Activated effector memory CD4-positive, alpha-beta T cell treated with anti-CD3 and anti-CD28 coated beads, Interleukin-2, amount 50 U/mL, for 16 hours (primary cell): ENCODE data around the gene PARP1.

Experiments
- DNase-seq: peaks from one replicate; pipeline ENCODE4 v3.0.0-alpha.2; 2020

Gene PARP1

DNA sequence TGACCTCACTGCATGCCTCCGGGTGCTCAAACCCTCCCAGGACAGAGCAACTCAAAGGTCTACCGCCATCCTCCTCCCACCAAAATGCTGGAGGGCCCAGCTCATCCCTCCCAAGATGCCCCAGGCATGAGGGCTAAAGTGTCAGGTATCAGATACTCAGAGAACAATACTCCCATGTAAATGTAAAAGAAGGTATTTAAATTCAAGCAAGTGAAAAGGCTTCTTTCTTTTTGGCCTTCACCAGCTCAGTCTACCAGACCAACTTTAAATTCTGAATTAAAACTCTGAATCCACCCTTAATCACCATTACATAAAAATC, 3.0 kb downstream of the PARP1 start:
- DNase-seq: no peak

GRCh38 chr1:226404063-226404903, 3.6 kb downstream of the PARP1 start:
- peak; percentile 38 for DNase-seq

DNA sequence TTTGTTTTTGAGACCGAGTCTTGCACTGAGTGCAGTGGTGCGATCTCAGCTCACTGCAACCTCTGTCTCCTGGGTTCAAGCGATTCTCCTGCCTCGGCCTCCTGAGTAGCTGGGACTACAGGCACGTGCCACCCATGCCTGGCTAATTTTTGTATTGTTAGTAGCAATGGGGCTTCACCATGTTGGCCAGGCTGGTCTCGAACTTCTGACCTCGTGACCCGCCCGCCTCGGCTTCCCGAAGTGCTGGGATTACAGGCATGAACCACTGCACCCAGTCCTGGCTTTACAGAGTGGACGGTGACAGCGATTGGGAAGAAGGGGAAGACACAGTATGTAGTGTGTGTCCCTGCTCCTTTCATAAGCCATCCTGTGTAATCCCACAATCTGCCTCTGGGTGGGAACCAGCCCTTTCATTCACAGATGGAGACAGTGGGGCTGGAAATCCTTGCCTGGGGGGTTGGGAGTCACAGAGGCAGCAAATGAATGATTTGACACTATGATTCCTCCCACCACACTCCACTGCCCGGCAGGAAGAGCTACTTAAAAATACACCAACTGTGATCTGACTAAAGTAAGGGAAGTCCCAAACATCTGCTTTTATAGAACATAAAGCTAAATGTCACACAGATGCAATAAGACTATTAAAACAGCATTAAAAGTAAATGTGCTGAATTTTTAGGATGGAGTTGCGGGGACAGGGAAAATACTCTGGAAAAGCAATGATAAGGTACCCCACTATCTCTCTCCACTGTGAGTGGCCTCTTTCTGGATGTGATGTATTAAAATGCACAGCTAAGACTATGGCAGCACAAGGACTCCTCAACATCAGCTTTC, 4.5 kb downstream of the PARP1 start:
- DNase-seq: no peak

DNA sequence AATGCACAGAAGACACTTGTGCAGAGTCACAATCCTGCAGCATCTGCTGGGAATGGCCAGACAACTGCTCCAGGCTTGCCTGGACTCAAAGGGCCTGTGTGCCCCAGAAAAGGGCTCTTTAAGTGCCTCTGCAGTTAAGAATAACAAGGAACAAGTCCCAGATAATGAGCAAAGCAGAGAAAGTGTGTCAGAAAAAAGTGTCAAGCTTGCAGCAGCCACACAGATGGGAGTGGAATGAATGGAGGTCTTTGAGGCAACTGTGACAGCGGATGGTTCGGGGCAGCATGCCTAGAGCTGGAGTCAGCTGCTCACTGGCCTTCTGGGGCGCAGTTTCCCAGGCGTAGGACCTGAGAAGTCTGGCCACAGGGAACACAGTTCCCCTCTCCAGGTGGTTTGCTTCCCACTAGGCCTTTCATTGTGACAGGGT, 5.1 kb downstream of the PARP1 start:
- no peak for DNase-seq

DNA sequence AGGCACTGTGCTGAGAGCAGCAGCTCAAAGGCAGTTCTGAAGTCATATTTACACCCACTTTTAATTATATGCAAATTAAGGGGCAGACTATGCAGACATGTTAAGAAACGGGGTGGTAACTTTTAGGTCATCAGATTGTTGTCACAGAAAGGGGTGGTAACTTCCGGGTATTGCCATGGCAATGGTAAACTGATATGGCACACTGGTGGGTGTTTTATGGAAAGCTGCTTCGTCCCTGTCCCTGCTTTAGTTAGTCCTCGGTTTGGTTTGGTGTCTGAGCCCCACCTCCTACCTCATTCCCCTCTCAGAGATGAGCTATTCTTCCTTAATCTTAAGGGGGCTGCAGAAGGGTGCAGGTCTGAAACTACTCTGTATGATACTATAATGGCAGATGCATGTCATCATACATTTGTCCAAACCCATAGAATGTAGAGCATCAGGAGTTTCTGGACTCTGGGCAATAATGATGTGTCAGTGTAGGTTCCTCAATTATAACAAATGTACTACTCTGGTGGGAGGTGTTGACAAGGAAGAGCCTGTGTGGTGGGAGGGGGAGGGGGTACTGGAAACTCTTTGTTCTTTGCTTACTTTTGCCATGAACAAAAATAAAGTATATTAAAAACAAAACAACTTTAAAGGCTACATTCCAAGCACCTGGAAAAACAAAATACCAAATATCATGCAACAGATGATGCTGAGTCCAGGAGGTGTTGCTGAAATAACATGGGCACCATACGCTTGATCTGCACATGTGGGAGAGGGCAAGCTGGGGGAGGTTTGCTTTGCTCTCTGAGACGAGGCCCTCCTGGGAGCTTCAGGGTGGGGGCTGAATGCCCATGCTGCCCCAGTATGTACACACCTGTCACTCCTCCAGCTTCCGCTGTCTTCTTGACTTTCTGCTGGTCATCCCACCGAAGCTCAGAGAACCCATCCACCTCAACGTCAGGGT, 6.3 kb downstream of the PARP1 start:
- DNase-seq: no peak

DNA sequence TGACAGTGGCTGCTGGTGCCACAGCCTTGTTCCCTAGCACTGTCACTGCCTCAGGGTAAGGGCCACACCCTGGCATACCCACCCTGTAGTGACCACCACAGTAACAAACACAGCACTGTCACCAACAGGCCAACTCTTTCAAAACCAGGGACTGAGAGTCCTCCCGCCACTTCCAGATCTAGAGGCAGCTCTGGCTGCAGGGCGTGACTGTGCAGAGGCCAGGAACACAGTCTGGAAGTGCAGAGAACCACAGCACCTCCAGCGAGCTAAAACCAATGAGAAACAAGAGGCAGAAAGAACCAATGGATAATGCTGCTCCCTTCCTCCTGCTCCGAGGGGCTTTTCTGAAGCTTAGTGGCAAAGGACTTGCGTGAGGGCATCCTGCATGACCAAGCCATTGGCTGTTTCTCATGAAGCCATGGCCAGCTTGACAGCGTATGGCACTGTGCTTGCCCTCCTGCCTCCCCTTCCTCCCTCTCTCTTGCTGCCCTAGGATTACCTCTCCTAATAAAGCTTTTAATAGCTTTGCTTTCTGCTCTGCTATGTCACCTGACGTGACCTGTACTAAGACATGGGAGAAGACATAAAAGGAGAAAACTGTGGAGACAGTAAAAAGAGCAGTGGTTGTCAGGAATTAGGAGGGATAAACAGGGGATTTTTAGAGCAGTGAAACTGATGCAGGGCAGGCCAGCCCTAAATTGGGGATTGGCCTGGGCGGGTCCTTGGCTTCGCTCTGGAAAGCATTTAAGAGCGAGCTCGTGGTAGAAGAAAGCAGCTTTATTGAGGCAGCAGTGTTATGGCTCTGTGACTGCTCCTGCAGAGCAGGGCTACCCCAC, 7.2 kb downstream of the PARP1 start:
- DNase-seq: no peak

GRCh38 chr1:226397955-226398636, 9.8 kb downstream of the PARP1 start:
- no peak for DNase-seq

- no peak for DNase-seq
Measured at GRCh38 chr1:226397011-226397926, 10.6 kb downstream of the PARP1 start.

DNA sequence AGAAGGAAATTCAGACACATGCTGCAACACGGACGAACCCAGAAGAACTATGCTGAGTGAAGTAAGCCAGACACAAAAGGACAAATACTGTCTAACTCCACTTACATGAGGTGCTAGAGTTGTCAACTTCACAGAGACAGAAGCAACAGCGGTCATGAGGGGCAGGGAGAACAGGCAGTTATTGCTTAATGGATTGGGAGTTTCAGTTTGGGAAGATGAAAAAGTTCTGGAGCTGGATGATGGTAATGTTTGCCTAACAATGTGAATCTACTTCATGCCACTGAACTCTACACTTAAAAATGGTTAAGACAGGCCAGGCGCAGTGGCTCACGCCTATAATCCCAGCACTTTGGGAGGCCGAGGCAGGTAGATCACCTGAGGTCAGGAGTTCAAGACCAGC, 12.1 kb downstream of the PARP1 start:
- DNase-seq: no peak

DNA sequence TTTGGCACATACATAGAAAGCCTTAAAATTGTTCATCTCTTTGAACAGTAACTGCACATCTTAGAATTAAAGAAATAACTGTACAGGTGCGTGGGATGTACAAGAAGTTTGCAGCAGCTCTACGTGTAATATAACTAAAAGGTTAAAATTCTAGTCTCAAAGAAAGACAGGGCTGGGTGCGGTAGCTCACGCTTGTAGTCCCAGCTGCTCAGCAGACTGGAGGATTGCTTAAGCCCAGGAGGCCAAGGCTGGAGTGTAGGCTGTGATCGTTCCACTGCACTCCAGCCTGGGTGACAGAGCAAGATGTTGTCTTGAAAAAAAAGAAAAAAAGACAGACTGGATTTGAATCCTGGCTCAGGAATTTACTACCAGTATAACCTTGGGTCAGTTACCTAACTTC, 13.4 kb downstream of the PARP1 start:
- DNase-seq: no peak

DNA sequence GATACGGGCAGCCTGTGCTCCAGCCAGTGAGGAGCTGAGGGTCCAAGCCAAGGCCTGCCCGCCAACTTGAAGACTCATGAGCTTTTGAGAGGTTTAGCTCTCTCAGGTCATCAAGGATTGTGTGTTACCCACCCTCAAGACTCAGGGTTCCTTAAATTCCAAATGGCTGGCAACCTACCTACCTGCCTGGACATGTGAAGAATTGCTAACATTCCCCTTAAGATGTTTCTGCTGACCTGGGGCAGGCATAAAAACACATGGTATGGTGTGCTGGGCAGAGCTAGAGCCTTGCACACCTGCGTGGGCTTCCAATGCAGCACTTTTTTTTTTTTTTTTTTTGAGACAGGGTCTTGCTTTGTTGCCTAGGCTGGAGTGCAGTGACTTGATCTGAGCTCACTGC, 17.2 kb downstream of the PARP1 start:
- DNase-seq: no peak

GRCh38 chr1:226388131-226388530, 19.8 kb downstream of the PARP1 start:
- no peak for DNase-seq

DNA sequence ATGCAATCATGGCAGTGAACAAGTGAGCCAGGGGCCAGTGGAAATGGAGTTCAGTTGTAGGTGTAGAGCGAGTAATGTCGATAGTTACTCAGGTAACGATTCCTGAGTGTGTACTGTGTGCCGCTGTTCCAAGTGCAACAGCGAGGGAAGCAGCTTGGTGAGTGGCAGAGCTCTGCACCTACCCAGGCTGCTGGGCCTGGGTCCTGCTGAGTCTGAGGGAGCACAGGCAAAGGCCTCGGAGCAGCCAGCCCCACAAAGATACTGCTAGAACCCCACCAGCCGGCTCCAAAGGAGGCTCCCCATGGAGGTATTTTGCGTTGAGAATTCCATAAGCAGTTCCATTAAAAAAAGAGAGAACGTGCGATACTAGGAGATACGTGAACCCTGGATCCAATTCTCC, 23.2 kb downstream of the PARP1 start:
- DNase-seq: no peak

DNA sequence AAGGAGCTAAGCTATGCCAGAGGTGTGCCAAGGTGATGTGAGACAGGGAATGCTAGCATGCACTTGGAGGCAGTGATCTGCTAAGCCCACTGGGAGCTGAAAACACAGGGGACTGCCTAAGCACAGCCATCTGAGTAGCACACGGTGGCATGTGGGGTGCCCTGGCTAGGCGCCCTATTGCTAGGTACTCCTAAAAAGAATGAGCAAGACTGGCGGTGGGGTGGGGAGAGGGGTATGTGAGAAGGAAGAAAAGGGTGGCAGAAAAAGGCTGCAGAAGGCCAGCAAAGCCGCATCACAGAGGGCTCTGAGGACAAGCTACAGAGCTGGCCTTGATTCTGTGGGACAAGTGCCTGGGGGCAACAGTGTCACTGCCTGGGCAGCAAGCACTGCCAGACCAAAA, 23.9 kb downstream of the PARP1 start:
- no peak for DNase-seq

DNA sequence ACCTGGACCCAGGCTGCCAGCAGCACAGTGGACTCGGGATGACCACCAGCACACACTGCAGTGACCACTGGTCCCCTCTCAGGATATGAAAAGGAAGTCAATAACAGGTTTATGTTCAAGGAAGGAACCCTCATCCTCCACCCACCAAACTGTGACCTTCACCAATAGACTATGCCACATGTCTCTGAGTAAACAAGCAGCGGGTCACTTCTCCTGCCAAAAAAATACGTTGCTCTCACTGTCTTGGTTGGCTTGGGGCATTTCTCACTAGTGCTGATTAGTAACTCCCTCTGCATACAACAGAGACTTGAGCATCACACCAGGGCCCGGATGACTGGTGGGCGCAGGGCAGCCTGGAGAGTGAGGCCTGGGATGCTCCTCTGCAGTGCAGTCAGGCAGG, 25.9 kb downstream of the PARP1 start:
- DNase-seq: no peak

GRCh38 chr1:226381226-226381998, 26.5 kb downstream of the PARP1 start:
- no peak for DNase-seq

- DNase-seq: no peak
Measured at GRCh38 chr1:226378071-226378470, 29.8 kb downstream of the PARP1 start.

- no peak for DNase-seq
Measured at GRCh38 chr1:226376300-226376699, 31.6 kb downstream of the PARP1 start.

DNA sequence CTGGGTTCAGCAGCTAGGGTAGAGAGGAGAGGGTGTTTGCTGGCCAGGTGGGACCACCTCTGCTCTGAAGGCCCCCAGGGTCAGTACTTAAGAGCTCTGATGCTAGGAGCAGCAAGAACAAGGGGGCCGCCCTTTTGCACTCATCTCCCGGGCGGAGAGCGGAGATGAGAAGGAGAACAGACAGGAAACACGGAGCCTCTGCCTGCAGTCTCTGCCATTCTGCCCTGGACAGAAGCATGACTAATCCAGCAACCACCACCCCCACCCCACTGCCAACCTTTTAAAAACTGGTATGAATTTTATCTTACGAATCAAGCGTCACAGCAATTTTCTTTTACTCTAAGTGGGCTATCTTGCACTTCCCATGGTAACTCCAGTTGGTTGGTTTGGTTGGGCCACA, 34.5 kb downstream of the PARP1 start:
- DNase-seq: peak; percentile 34

DNA sequence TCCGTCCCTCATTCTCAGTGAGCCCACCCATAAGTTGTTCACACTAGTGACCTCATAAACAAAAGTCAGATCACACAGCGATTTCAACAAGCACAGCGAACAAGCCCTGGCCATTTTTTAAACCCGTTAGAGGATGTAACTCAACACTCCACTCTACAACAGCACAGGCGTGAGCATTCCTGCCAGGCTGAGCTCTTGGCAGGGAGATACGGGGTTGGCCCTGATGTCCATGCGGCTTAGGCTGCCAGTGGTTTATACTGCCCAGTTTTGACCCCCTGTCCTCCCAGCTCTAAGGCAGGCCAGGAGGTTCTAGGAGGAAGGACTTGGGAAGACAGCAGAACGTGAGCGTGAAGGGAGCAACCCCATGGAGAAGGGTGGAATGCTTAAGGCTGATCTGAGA, 35.0 kb downstream of the PARP1 start:
- DNase-seq: peak; percentile 37
